Activated CD4-positive, CD25-positive, alpha-beta regulatory T cell (primary cell): ENCODE results near the gene COG6.

Experiments
- DNase-seq, 4 experiments: peaks; one replicate each; lab custom pipeline; 2025; lab: John Stamatoyannopoulos, UW

COG6 gene

GRCh38 chr13:39682310-39682709 lies 26.8 kb downstream of the COG6 start:
- DNase-seq, result no peak

GRCh38 chr13:39682788-39683187 lies 27.3 kb downstream of the COG6 start:
- no peak for DNase-seq

GRCh38 chr13:39684531-39685137 lies 29.2 kb downstream of the COG6 start:
- no peak for DNase-seq

- no peak for DNase-seq
These were observed 30.2 kb downstream of the COG6 start for GRCh38 chr13:39685652-39686051.

- DNase-seq, result no peak
These were observed 32.8 kb downstream of the COG6 start for GRCh38 chr13:39688278-39688677.

GRCh38 chr13:39688699-39689405 lies 33.4 kb downstream of the COG6 start:
- DNase-seq, result no peak

- DNase-seq, result no peak
These were observed 37.4 kb downstream of the COG6 start for GRCh38 chr13:39692660-39693438.

GRCh38 chr13:39699274-39699673 lies 43.8 kb downstream of the COG6 start:
- DNase-seq, result no peak

- DNase-seq, result no peak
These were observed 57.2 kb downstream of the COG6 start for GRCh38 chr13:39712626-39713025.

- DNase-seq, result no peak
These were observed 73.7 kb downstream of the COG6 start for GRCh38 chr13:39729156-39729555.

GRCh38 chr13:39734952-39735351 lies 79.5 kb downstream of the COG6 start:
- no peak for DNase-seq

GRCh38 chr13:39737047-39737446 lies 81.6 kb downstream of the COG6 start:
- no peak for DNase-seq

GRCh38 chr13:39740761-39741160 lies 85.3 kb downstream of the COG6 start:
- no peak for DNase-seq

GRCh38 chr13:39748961-39749360 lies 93.5 kb downstream of the COG6 start:
- DNase-seq, result no peak

GRCh38 chr13:39749528-39749927 lies 94.1 kb downstream of the COG6 start:
- DNase-seq, result no peak

GRCh38 chr13:39751805-39752204 lies 96.3 kb downstream of the COG6 start:
- DNase-seq, result no peak

- no peak for DNase-seq
These were observed 105.1 kb downstream of the COG6 start for GRCh38 chr13:39760521-39760920.

GRCh38 chr13:39765801-39766463 lies 110.5 kb downstream of the COG6 start:
- no peak for DNase-seq

- DNase-seq, result no peak
These were observed 111.1 kb downstream of the COG6 start for GRCh38 chr13:39766464-39767158.

- DNase-seq, result no peak
These were observed 112.5 kb downstream of the COG6 start for GRCh38 chr13:39767791-39768517.

- no peak for DNase-seq
These were observed 113.5 kb downstream of the COG6 start for GRCh38 chr13:39768962-39769361.
